HEK293T (cell line): ENCODE results near the gene ACVR2B.
A peak's percentile ranks its signal among the peaks of the same experiment; 100 is the strongest.

Source experiments
- CTCF ChIA-PET: fragments of 350-600 bp; formaldehyde crosslinking; extraction: SDS; loops from one replicate; lab custom pipeline; 2021; ENCODE audit warnings: antibody characterized with exemption, inconsistent platforms; lab: Yijun Ruan, JAX
- POLR2A ChIA-PET: fragments of 350-600 bp; formaldehyde crosslinking; extraction: SDS; loops from one replicate; lab custom pipeline; 2020; ENCODE audit warnings: antibody characterized with exemption, inconsistent platforms; lab: Yijun Ruan, JAX
- DNase-seq: peaks from one replicate; pipeline ENCODE4 v3.0.0; 2012; ENCODE audit warnings: mixed read lengths; ENCODE audit errors: extremely low spot score
- ARNT ChIP-seq: fragments of 450-650 bp; IDR thresholded peaks from 2 replicates; pipeline ENCODE4 v1.6.1; 2017; ENCODE audit warnings: mild to moderate bottlenecking
- BHLHE40 ChIP-seq: fragments of 450-650 bp; IDR thresholded peaks from 2 replicates; pipeline ENCODE4 v1.6.1; 2016; ENCODE audit warnings: mild to moderate bottlenecking, moderate library complexity, borderline replicate concordance
- CTBP1 ChIP-seq: fragments of 450-650 bp; IDR thresholded peaks from 2 replicates; pipeline ENCODE4 v1.6.1; 2016; ENCODE audit warnings: borderline replicate concordance
- ELF4 ChIP-seq: fragments of 450-650 bp; IDR thresholded peaks from 2 replicates; pipeline ENCODE4 v1.6.1; 2017; ENCODE audit warnings: antibody characterized with exemption
- FOXA1 ChIP-seq: fragments of 450-650 bp; IDR thresholded peaks from 2 replicates; pipeline ENCODE4 v1.6.1; 2016; ENCODE audit warnings: mild to moderate bottlenecking
- FOXK2 ChIP-seq: fragments of 450-650 bp; IDR thresholded peaks from 2 replicates; pipeline ENCODE4 v1.6.1; 2016; ENCODE audit warnings: mild to moderate bottlenecking
- FOXM1 ChIP-seq: fragments of 450-650 bp; IDR thresholded peaks from 2 replicates; pipeline ENCODE4 v1.6.1; 2017; ENCODE audit warnings: mild to moderate bottlenecking, borderline replicate concordance
- HDGF ChIP-seq: fragments of 450-650 bp; IDR thresholded peaks from 2 replicates; pipeline ENCODE4 v1.6.1; 2017; ENCODE audit warnings: antibody characterized with exemption, borderline replicate concordance
- L3MBTL2 ChIP-seq: fragments of 450-650 bp; conservative IDR thresholded peaks from 2 replicates; pipeline ENCODE4 v1.6.1; 2016; ENCODE audit warnings: mild to moderate bottlenecking
- LEF1 ChIP-seq: fragments of 450-650 bp; IDR thresholded peaks from 2 replicates; pipeline ENCODE4 v1.6.1; 2017; ENCODE audit warnings: mild to moderate bottlenecking, borderline replicate concordance
- NFRKB ChIP-seq: fragments of 450-650 bp; IDR thresholded peaks from 2 replicates; pipeline ENCODE4 v1.6.1; 2016; ENCODE audit warnings: mild to moderate bottlenecking, moderate library complexity
- SP1 ChIP-seq: fragments of 450-650 bp; IDR thresholded peaks from 2 replicates; pipeline ENCODE4 v1.6.1; 2017
- SUZ12 ChIP-seq: fragments of 450-650 bp; IDR thresholded peaks from 2 replicates; pipeline ENCODE4 v1.6.1; 2016; ENCODE audit warnings: mild to moderate bottlenecking
- TARDBP ChIP-seq: fragments of 450-650 bp; IDR thresholded peaks from 2 replicates; pipeline ENCODE4 v1.6.1; 2016
- ZNF384 ChIP-seq: fragments of 450-650 bp; IDR thresholded peaks from 2 replicates; pipeline ENCODE4 v1.6.1; 2016
- TF ChIP-seq, protein P1 (sequence below): fragments of 450-650 bp; IDR thresholded peaks from 2 replicates; pipeline ENCODE4 v1.6.1; 2016

The ACVR2B gene

DNA sequence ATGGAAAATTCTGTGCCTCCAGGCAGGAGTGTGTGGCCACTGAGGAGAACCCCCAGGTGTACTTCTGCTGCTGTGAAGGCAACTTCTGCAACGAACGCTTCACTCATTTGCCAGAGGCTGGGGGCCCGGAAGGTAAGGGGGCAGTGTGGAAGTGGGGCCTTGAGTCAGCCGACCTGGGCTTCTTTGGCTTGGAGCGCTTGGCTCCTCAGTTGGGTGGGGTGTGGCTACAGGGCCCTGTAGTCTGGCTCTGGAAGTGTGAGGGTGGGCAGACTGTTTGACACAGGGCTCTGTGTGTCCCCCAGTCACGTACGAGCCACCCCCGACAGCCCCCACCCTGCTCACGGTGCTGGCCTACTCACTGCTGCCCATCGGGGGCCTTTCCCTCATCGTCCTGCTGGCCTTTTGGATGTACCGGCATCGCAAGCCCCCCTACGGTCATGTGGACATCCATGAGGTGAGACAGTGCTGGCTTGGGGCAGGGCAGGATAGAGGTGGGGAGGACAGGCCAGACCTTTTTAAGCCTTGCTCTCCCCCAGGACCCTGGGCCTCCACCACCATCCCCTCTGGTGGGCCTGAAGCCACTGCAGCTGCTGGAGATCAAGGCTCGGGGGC, 24.3 kb downstream of the ACVR2B start:
- POLR2A ChIA-PET = no interaction called here
- CTCF ChIA-PET = no interaction called here
- no peak for DNase-seq
- no peak for TF ChIP-seq ARNT
- no peak for TF ChIP-seq SUZ12
- no peak for TF ChIP-seq ELF4

DNA sequence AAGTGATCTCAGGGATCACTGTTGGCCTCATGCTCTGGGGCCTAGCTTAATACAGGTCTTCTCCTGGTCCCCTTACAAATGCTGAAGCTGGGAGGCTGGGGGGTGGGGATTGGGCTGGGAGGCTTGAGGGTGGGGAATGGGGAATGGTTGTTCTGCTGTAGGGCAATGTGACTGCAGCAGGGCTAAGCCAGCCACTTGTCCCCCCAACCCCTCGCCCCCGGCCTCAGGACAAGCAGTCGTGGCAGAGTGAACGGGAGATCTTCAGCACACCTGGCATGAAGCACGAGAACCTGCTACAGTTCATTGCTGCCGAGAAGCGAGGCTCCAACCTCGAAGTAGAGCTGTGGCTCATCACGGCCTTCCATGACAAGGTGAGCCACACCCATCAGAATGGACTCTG, 25.2 kb downstream of the ACVR2B start:
- POLR2A ChIA-PET = no interaction called here
- no peak for DNase-seq
- TF ChIP-seq FOXA1 (no peak), HDGF (no peak), FOXK2 (no peak)
- CTCF ChIA-PET = no interaction called here

DNA sequence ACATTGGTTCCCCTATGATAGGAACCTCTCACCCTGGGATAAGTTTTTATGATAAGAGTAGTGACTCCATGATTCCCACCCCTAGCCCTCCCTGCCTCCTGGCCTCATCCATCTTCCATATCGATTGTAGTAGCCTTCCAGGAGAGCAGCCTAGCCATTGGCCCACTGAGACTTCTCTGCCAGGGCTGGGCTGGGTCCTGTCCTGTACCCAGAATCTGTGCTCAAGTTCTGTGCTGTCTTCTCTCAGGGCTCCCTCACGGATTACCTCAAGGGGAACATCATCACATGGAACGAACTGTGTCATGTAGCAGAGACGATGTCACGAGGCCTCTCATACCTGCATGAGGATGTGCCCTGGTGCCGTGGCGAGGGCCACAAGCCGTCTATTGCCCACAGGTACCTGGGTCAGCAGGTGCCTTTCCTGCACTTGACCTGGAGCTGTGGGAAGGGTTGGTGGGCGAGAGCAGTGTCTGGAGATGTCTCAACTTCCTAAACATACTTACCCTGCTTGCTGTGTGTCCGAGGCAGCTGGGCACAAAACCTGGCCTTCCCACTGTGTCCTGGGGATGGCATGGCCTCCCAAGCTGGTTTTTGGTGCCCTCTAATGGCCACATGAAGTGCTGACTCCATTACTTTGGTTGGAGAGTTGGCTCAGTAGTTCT, 25.9 kb downstream of the ACVR2B start:
- ChIA-PET CTCF (interaction anchor here (0.5 to 1.7 kb wide), 3 partner anchors 13 to 530 kb away, joined by 3 to 6 read pairs (median 4); no protein-coding TSS in a partner anchor), POLR2A (no interaction called here)
- TF ChIP-seq, protein P1, sequence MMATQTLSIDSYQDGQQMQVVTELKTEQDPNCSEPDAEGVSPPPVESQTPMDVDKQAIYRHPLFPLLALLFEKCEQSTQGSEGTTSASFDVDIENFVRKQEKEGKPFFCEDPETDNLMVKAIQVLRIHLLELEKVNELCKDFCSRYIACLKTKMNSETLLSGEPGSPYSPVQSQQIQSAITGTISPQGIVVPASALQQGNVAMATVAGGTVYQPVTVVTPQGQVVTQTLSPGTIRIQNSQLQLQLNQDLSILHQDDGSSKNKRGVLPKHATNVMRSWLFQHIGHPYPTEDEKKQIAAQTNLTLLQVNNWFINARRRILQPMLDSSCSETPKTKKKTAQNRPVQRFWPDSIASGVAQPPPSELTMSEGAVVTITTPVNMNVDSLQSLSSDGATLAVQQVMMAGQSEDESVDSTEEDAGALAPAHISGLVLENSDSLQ = no peak
- no peak for TF ChIP-seq FOXA1
- no peak for TF ChIP-seq NFRKB
- no peak for TF ChIP-seq CTBP1
- TF ChIP-seq SUZ12 = no peak
- no peak for TF ChIP-seq FOXM1
- TF ChIP-seq L3MBTL2 = no peak
- DNase-seq = peak; percentile 63

DNA sequence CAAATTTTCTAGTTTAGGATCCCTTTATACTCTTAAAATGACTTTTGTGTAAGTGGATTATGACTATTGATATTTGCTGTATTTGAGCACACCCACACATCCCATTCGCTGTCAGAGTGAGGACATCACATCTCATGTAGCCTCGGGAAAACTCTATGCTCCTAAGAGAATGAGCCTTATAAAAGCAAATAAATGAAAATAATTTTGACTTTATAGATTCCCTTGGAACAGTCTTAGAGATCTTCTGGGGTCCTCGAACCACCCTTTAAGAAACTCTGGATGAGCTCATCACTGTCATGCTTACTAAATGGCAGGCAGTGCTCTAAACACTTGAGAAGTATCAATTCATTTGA, 26.4 kb downstream of the ACVR2B start:
- ChIA-PET POLR2A (no interaction called here), CTCF (interaction anchor here (0.5 to 1.7 kb wide), 3 partner anchors 12 to 530 kb away, joined by 3 to 6 read pairs (median 4); no protein-coding TSS in a partner anchor)
- no peak for DNase-seq
- TF ChIP-seq FOXK2 (no peak), LEF1 (no peak), L3MBTL2 (no peak), CTBP1 (no peak), FOXA1 (no peak), FOXM1 (no peak), ARNT (no peak), ZNF384 (no peak), BHLHE40 (no peak), TARDBP (no peak)

DNA sequence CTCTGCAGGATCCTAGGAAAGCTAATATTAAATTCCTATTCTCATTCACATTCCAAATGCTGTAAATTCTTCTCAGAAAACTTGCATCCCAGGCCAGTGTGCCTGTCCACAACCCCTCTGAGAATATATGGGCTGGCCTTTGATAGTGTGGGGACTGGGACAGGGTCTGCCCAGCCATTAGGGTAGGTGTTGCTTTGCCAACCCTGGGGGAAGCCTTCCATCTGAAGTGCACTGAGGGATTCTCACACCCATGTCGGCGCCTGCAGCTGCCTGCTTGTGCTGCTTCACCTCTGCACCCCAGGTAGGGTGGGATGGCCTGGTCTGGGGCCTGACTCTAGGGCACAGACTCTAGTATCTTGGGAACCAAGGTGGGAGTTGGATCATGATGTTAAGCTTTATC, 27.2 kb downstream of the ACVR2B start:
- no peak for DNase-seq
- POLR2A ChIA-PET = no interaction called here
- TF ChIP-seq, protein P1 = no peak
- TF ChIP-seq FOXM1 (no peak), CTBP1 (no peak), L3MBTL2 (no peak), FOXK2 (no peak), ELF4 (no peak), FOXA1 (no peak), ARNT (no peak), LEF1 (no peak), TARDBP (no peak), ZNF384 (no peak), HDGF (no peak)
- CTCF ChIA-PET = interaction anchor here (0.6 to 1.7 kb wide), 3 partner anchors 8 to 26 kb away, joined by 3 to 6 read pairs (median 4); no protein-coding TSS in a partner anchor

DNA sequence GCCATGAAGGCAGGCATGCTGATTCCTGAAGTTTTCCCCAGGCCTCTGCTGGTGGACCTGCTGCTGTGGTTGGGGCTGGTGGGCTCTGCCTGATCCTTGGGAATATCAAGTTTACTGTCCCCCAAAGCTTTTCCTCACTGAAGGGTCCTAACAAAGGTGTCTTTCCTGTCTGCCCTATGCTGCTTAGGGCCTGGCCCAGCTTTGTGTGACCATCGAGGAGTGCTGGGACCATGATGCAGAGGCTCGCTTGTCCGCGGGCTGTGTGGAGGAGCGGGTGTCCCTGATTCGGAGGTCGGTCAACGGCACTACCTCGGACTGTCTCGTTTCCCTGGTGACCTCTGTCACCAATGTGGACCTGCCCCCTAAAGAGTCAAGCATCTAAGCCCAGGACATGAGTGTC, 29.3 kb downstream of the ACVR2B start:
- DNase-seq = no peak
- TF ChIP-seq BHLHE40 (no peak), NFRKB (no peak), L3MBTL2 (no peak), FOXK2 (no peak), ZNF384 (no peak), FOXM1 (no peak), CTBP1 (no peak), TARDBP (no peak), ARNT (no peak), LEF1 (no peak), SP1 (no peak), ELF4 (no peak), SUZ12 (no peak)
- TF ChIP-seq, protein P1 = no peak
- CTCF ChIA-PET = no interaction called here
- POLR2A ChIA-PET = no interaction called here

DNA sequence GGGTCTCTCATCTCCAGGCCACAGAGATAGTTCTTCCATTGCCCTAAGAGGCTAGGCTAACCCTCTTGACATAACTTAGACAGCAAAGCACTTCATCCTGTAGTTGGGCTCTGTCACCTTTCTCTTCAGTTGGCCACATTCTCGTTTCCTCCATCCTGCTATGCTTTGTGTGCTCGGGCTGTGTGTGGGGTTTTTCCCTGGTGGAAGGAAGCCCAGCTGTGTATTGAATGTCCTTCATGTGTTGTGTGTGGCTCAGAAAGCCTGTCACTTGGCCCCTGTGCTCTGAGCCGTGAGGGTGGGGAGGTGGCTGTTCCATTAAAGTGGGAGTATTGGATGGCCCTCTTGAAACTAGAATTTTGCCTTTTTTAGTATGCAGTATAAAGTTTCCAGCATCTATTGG, 33.6 kb downstream of the ACVR2B start:
- CTCF ChIA-PET = no interaction called here
- TF ChIP-seq, protein P1 = no peak
- TF ChIP-seq CTBP1 (no peak), L3MBTL2 (no peak), FOXM1 (no peak), FOXA1 (no peak)
- POLR2A ChIA-PET = no interaction called here
- no peak for DNase-seq
